MM.1S (cell line): ENCODE measurements around the gene RIPOR1.
A peak's percentile ranks its signal among the peaks of the same experiment; 100 is the strongest.

Source experiments
- DNase-seq: peaks from one replicate; pipeline ENCODE4 v3.0.0-alpha.2; 2015
- H2AFZ ChIP-seq: fragments of 300-600 bp; sonication (generic); 2 replicates; pipeline ENCODE4 v1.6.0; 2016; ENCODE audit warnings: antibody characterized with exemption, low read length
- H3F3A ChIP-seq: fragments of 300-600 bp; sonication (generic); 2 replicates; pipeline ENCODE4 v1.6.1; 2016; ENCODE audit warnings: mild to moderate bottlenecking, antibody characterized with exemption, low read length, moderate library complexity, mixed read lengths; ENCODE audit not compliant: insufficient read depth
- H3K27ac ChIP-seq: fragments of 300-600 bp; sonication (generic); 2 replicates; pipeline ENCODE4 v1.5.1; 2016; ENCODE audit warnings: mild to moderate bottlenecking, low read length
- H3K27me3 ChIP-seq: fragments of 300-600 bp; sonication (generic); replicated peaks from 2 replicates; pipeline ENCODE4 v1.6.0; 2016; ENCODE audit warnings: low read length; ENCODE audit not compliant: insufficient read depth
- H3K36me3 ChIP-seq: fragments of 300-600 bp; sonication (generic); replicated peaks from 2 replicates; pipeline ENCODE4 v1.6.1; 2016; ENCODE audit warnings: mild to moderate bottlenecking, low read length, mixed read lengths; ENCODE audit not compliant: insufficient read depth
- H3K4me1 ChIP-seq: fragments of 300-600 bp; sonication (generic); 2 replicates; pipeline ENCODE4 v1.6.1; 2016; ENCODE audit warnings: low read length, mixed read lengths
- H3K4me2 ChIP-seq: fragments of 300-600 bp; sonication (generic); 2 replicates; pipeline ENCODE4 v1.6.0; 2016; ENCODE audit warnings: low read depth, low read length
- H3K4me3 ChIP-seq: fragments of 300-600 bp; sonication (generic); 2 replicates; pipeline ENCODE4 v1.5.1; 2016; ENCODE audit warnings: low read length, mixed read lengths
- H3K79me2 ChIP-seq: fragments of 300-600 bp; sonication (generic); 2 replicates; pipeline ENCODE4 v1.6.1; 2016; ENCODE audit warnings: mixed run types, low read length, mixed read lengths
- H3K9ac ChIP-seq: fragments of 300-600 bp; sonication (generic); 2 replicates; pipeline ENCODE4 v1.6.1; 2016; ENCODE audit warnings: low read length, mixed read lengths
- H3K9me2 ChIP-seq: fragments of 300-600 bp; sonication (generic); replicated peaks from 2 replicates; pipeline ENCODE4 v1.6.1; 2016; ENCODE audit warnings: mild to moderate bottlenecking, low read length, mixed read lengths; ENCODE audit not compliant: insufficient read depth
- H3K9me3 ChIP-seq: fragments of 300-600 bp; sonication (generic); replicated peaks from 2 replicates; pipeline ENCODE4 v1.6.1; 2016; ENCODE audit warnings: mild to moderate bottlenecking, low read length, mixed read lengths; ENCODE audit not compliant: insufficient read depth
- H4K20me1 ChIP-seq: fragments of 300-600 bp; sonication (generic); 2 replicates; pipeline ENCODE4 v1.6.1; 2016; ENCODE audit warnings: mild to moderate bottlenecking, low read length, moderate library complexity, mixed read lengths; ENCODE audit not compliant: insufficient read depth
- EZH2 ChIP-seq: fragments of 300-600 bp; sonication (generic); optimal IDR thresholded peaks from 2 replicates; pipeline ENCODE3; 2017; ENCODE audit warnings: low read depth, mild to moderate bottlenecking, antibody characterized with exemption, low read length, mixed read lengths
- EZH2phosphoT487 ChIP-seq: fragments of 300-600 bp; sonication (generic); IDR thresholded peaks from 2 replicates; pipeline ENCODE4 v1.6.1; 2018; ENCODE audit warnings: antibody characterized with exemption, low read length
- TF ChIP-seq, protein P1 (sequence below): fragments of 300-600 bp; sonication (generic); IDR thresholded peaks from 2 replicates; pipeline ENCODE4 v1.5.1; 2016; ENCODE audit warnings: antibody characterized with exemption, low read length, mixed read lengths

Gene RIPOR1

GRCh38 chr16:67525176-67525860, 3.3 kb upstream of the RIPOR1 start:
- Histone ChIP-seq H3K9me2 (no peaks in the 10 kb centered on the region), H3K9ac (no peak overlapping the region)
- no peak for DNase-seq

GRCh38 chr16:67526149-67526791, 2.4 kb upstream of the RIPOR1 start:
- no peak for DNase-seq
- peaks cover 13% of the 10 kb centered on the region for H3K4me1 ChIP-seq
- no peaks in the 10 kb centered on the region for H4K20me1 ChIP-seq
- peaks cover 21% of the 10 kb centered on the region for H3K79me2 ChIP-seq
- H2AFZ ChIP-seq, result no peak overlapping the region
- H3K27ac ChIP-seq, result no peak overlapping the region
- no peaks in the 10 kb centered on the region for H3K36me3 ChIP-seq
- H3F3A ChIP-seq, result peaks cover 4% of the 10 kb centered on the region; the same call in 1 of the 2 replicates
- no peak for TF ChIP-seq EZH2
- no peak for TF ChIP-seq EZH2phosphoT487
- TF ChIP-seq, protein P1, sequence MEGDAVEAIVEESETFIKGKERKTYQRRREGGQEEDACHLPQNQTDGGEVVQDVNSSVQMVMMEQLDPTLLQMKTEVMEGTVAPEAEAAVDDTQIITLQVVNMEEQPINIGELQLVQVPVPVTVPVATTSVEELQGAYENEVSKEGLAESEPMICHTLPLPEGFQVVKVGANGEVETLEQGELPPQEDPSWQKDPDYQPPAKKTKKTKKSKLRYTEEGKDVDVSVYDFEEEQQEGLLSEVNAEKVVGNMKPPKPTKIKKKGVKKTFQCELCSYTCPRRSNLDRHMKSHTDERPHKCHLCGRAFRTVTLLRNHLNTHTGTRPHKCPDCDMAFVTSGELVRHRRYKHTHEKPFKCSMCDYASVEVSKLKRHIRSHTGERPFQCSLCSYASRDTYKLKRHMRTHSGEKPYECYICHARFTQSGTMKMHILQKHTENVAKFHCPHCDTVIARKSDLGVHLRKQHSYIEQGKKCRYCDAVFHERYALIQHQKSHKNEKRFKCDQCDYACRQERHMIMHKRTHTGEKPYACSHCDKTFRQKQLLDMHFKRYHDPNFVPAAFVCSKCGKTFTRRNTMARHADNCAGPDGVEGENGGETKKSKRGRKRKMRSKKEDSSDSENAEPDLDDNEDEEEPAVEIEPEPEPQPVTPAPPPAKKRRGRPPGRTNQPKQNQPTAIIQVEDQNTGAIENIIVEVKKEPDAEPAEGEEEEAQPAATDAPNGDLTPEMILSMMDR, result no peak
- H3K4me3 ChIP-seq, result no peak overlapping the region
- H3K9me3 ChIP-seq, result no peaks in the 10 kb centered on the region
- no peaks in the 10 kb centered on the region for H3K9me2 ChIP-seq
- H3K9ac ChIP-seq, result no peak overlapping the region
- H3K4me2 ChIP-seq, result no peak overlapping the region
- no peaks in the 10 kb centered on the region for H3K27me3 ChIP-seq

More at GRCh38 chr16:67525176-67525860, 3.3 kb upstream of the RIPOR1 start:
- TF ChIP-seq, protein P1, result peak; percentile 9; the same call in 1 of the 2 replicates
- TF ChIP-seq EZH2phosphoT487, result no peak
- Histone ChIP-seq H3K27ac (no peak overlapping the region), H3K4me3 (no peak overlapping the region), H3K4me2 (no peak overlapping the region), H2AFZ (no peak overlapping the region), H3K9me3 (no peaks in the 10 kb centered on the region), H3K36me3 (no peaks in the 10 kb centered on the region), H3K27me3 (no peaks in the 10 kb centered on the region), H3F3A (peaks cover 4% of the 10 kb centered on the region; the same call in 1 of the 2 replicates), H3K79me2 (peaks cover 12% of the 10 kb centered on the region), H4K20me1 (no peaks in the 10 kb centered on the region), H3K4me1 (0 out of 2 replicates have a peak, but pooled peaks cover 5% of the 10 kb centered on the region)

GRCh38 chr16:67528870-67529581, 397 bp downstream of the RIPOR1 start:
- Histone ChIP-seq H3K27me3 (no peaks in the 10 kb centered on the region), H2AFZ (peak overlapping the region; percentile 35), H3K9ac (peak overlapping the region; percentile 74), H3F3A (peaks cover 4% of the 10 kb centered on the region; the same call in 1 of the 2 replicates), H3K79me2 (peaks cover 42% of the 10 kb centered on the region), H3K36me3 (no peaks in the 10 kb centered on the region), H3K9me2 (no peaks in the 10 kb centered on the region), H3K4me2 (peak overlapping the region; percentile 99), H3K9me3 (no peaks in the 10 kb centered on the region), H3K4me1 (peaks cover 15% of the 10 kb centered on the region), H3K4me3 (peak overlapping the region; percentile 92), H4K20me1 (no peaks in the 10 kb centered on the region), H3K27ac (peak overlapping the region; percentile 28; the same call in 1 of the 2 replicates)
- DNase-seq, result no peak
- no peak for TF ChIP-seq EZH2
- TF ChIP-seq EZH2phosphoT487, result no peak
- TF ChIP-seq, protein P1, result no peak
